Dendritic cell treated with granulocyte-macrophage colony-stimulating factor and Interleukin-4, amounts not matched to agents 40 ng/mL and 50 ng/mL, for 4 days (primary cell): ENCODE results near the gene PSAPL1.

Experiments
- H3K27ac Mint-ChIP-seq: one replicate; pipeline ENCODE4 v1.8.0; 2022; ENCODE audit warnings: mild to moderate bottlenecking, mixed read lengths
- H3K27me3 Mint-ChIP-seq: one replicate; pipeline ENCODE4 v1.8.0; 2022; ENCODE audit warnings: mild to moderate bottlenecking, mixed read lengths
- H3K36me3 Mint-ChIP-seq: one replicate; pipeline ENCODE4 v1.8.0; 2022; ENCODE audit warnings: low read depth, mixed read lengths
- H3K4me1 Mint-ChIP-seq: one replicate; pipeline ENCODE4 v1.8.0; 2022; ENCODE audit warnings: low read depth, mixed read lengths
- H3K4me3 Mint-ChIP-seq: one replicate; pipeline ENCODE4 v1.8.0; 2022; ENCODE audit warnings: mild to moderate bottlenecking, moderate library complexity, mixed read lengths
- H3K9me3 Mint-ChIP-seq: one replicate; pipeline ENCODE4 v1.8.0; 2022; ENCODE audit warnings: mixed read lengths
- intact Hi-C: fragments of 100-400 bp; cut with micrococcal nuclease; formaldehyde crosslinking; loops from one replicate; pipeline ENCODE4 v1.15.0; 2022

Gene PSAPL1, protein sequence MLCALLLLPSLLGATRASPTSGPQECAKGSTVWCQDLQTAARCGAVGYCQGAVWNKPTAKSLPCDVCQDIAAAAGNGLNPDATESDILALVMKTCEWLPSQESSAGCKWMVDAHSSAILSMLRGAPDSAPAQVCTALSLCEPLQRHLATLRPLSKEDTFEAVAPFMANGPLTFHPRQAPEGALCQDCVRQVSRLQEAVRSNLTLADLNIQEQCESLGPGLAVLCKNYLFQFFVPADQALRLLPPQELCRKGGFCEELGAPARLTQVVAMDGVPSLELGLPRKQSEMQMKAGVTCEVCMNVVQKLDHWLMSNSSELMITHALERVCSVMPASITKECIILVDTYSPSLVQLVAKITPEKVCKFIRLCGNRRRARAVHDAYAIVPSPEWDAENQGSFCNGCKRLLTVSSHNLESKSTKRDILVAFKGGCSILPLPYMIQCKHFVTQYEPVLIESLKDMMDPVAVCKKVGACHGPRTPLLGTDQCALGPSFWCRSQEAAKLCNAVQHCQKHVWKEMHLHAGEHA

DNA sequence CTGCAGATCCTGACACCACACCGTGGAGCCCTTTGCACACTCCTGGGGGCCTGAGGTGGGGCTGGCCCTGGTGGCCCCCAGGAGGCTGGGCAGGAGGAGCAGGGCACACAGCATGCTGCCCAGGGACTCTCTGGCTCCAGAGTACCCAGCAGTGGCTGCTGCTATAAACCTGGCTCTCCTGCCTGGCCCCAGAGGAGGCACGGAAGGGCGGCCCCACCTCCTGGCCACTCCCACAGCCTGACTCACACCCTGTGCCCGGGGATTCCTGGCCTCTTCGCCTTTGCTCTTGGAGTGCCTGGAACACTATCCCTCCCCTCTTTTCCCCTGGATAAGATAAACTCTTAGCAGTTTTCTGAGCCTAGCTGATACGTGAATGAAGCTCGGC is at the start of gene PSAPL1:
Gene PSAPL1, minus strand, starts transcription at position 165 of the 385 bp plus-strand sequence. Its CDS starts 51 bp downstream, at position 114.
- Mint-ChIP-seq H3K4me3 (no peak within 1 kb of the TSS), H3K36me3 (no peaks in the 10 kb centered on the region), H3K9me3 (no peaks in the 10 kb centered on the region), H3K4me1 (no peaks in the 10 kb centered on the region), H3K27me3 (peaks cover 3% of the 10 kb centered on the region), H3K27ac (no peak within 1 kb of the TSS)
- intact Hi-C loops = no loop called here

DNA sequence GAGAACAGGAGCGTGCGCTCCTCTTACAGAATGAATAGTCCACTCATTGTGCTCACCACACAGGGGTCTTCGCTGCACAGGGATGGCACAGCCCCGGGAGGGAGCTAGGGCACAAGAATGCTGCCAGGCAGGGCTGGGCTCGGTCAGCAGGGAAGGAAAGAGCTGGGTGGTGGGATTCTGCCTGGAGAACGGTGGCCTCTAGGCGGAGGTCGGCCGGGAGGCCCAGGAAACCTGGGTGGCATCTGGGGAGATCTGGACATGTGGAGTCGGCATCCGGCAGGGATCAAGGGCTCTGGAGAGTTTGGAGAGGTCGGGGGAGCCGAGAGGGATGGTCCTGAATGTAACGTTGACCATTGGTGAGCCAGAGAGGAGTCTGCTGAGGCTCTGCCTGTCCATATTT is 46.5 kb upstream of the PSAPL1 start:
- H3K9me3 Mint-ChIP-seq = no peaks in the 10 kb centered on the region
- no peak overlapping the region for H3K27ac Mint-ChIP-seq
- peaks cover 14% of the 10 kb centered on the region for H3K27me3 Mint-ChIP-seq
- intact Hi-C loops = no loop called here
- no peaks in the 10 kb centered on the region for H3K36me3 Mint-ChIP-seq
- H3K4me1 Mint-ChIP-seq = no peaks in the 10 kb centered on the region
- H3K4me3 Mint-ChIP-seq = no peak overlapping the region

DNA sequence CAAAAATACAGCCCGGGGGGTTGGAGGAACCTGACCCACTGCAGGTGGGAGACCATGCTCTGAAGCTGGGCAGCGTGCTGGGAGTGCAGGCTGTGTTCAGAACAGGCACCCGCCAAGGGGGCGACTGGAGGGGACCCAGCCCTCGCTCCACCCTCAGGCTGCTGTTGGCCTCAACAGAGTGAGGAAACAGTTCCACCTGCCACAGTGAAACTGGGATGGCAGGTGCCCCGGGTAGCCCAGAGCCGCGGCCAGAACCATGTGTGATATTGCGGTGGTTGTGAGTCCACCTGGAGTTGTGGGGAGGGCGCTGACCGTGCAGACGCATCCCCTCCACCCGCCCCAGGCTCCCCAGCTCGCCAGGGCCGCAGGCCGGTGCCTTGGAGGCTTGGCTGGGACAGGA is 45.7 kb upstream of the PSAPL1 start:
- Mint-ChIP-seq H3K27me3 (peaks cover 11% of the 10 kb centered on the region), H3K4me3 (no peak overlapping the region), H3K36me3 (no peaks in the 10 kb centered on the region), H3K27ac (no peak overlapping the region), H3K9me3 (no peaks in the 10 kb centered on the region), H3K4me1 (no peaks in the 10 kb centered on the region)
- intact Hi-C loops = no loop called here

DNA sequence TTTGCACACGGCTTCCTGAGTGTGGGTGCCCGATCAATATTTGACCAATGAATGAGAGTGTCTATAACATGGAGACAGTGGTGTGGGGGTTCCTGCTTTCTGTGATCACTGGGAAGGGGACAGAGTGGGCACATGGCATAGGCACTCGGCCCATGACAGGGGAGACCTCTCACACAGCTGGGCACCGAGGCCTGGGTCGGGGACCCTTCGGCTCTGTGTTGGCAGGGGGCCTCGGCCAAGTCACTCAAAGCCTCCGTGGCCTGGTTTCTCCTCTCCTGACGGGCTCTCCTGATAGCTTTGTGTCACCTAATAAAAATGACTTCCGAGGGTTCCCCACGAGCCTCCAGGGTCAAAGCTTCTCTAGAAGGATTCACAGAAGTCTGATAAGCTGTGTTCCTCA is 43.9 kb upstream of the PSAPL1 start:
- Mint-ChIP-seq H3K4me1 (no peaks in the 10 kb centered on the region), H3K9me3 (no peaks in the 10 kb centered on the region)

DNA sequence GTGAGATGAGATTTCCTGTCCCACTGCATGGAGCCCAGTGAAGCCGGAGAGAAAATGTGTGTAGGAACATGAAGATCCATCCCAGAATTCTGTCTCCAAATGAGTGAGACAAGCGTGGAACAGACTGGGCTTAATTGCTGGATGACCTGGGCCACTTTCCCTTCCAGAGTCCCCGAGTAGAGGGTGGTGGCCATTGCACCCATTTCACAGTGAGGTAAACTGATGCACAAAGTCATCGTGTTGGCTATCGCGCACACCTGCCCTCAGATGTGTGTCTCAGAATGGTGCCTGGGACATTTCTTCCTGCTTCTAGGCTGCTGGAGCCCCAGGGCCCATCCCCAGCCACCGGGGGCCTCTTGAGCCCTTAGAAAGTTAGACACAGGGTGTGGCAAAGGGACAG is 43.0 kb upstream of the PSAPL1 start:
- Mint-ChIP-seq H3K27ac (no peak overlapping the region), H3K36me3 (no peaks in the 10 kb centered on the region), H3K4me1 (no peaks in the 10 kb centered on the region), H3K9me3 (no peaks in the 10 kb centered on the region), H3K27me3 (peaks cover 3% of the 10 kb centered on the region), H3K4me3 (no peak overlapping the region)
- intact Hi-C loops = no loop called here

More for the DNA sequence above, 43.9 kb upstream of the PSAPL1 start:
- intact Hi-C loops = no loop called here
- no peak overlapping the region for H3K27ac Mint-ChIP-seq
- peaks cover 2% of the 10 kb centered on the region for H3K27me3 Mint-ChIP-seq
- H3K36me3 Mint-ChIP-seq = no peaks in the 10 kb centered on the region
- no peak overlapping the region for H3K4me3 Mint-ChIP-seq

DNA sequence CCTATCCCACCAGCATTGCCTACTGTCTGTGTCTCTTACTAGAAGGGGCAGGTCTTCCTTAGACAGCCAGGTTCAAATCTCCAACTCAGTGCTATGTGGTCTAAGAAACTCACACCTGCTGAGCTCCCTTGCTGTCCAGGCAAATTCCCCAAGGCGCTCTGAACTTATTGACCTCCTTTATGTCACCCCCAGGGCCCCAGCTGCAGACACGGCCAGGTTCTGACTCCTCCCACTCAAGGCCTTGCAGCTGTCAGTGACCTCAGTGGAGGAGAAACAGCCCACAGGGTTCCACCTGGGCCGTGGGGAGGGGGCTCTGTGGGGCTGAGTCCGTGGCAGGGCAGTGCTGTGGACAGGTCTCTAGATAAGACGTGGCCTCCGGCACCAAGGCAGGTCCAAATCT is 42.1 kb upstream of the PSAPL1 start:
- intact Hi-C loops = no loop called here
- H3K36me3 Mint-ChIP-seq = no peaks in the 10 kb centered on the region
- H3K4me1 Mint-ChIP-seq = no peaks in the 10 kb centered on the region
- no peaks in the 10 kb centered on the region for H3K9me3 Mint-ChIP-seq
- peaks cover 12% of the 10 kb centered on the region for H3K27me3 Mint-ChIP-seq
- H3K27ac Mint-ChIP-seq = no peak overlapping the region
- H3K4me3 Mint-ChIP-seq = no peak overlapping the region

DNA sequence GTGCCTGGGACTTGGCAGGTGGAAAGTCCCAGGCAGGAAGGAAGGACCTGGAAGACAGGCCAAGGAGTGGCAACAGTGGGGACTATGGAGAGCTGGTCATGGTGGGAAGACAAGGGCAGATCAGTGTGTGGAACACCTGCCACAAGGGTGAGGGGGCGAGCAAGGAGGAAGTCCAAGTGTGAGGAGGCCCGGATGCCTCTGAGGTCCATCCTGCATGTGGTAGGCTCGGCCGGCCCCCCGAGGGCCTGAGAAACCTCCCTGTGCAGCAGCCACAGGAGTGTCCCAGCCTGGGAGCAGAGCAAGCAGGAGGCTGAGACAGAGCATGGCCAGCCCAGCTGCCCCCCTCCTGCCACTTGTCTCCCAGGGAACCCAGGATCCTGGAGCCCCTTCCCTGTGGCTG is 40.5 kb upstream of the PSAPL1 start:
- Mint-ChIP-seq H3K27ac (no peak overlapping the region), H3K36me3 (no peaks in the 10 kb centered on the region), H3K27me3 (peaks cover 12% of the 10 kb centered on the region), H3K9me3 (no peaks in the 10 kb centered on the region), H3K4me3 (no peak overlapping the region), H3K4me1 (no peaks in the 10 kb centered on the region)
- intact Hi-C loops = no loop called here

DNA sequence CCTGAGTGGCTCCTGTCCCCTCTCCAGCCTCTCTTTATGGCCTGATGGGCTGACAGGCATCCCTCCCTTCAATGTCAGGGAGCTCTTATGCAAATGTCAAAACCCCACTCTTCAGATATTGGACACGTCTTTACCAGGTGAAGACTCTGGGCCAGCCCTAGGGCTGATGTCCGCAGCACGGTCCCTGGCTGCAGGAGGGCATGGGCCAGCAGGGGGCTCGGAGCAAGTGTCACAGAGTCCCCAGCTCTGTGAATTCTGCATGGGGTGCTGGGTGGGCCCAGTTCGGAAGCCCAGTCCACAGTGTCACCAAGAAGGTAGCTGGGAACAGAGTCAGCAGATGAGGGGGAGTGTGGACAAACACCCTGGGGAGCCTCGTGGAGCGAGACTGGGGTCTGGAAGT is 39.6 kb upstream of the PSAPL1 start:
- H3K27me3 Mint-ChIP-seq = peaks cover 12% of the 10 kb centered on the region
- no peak overlapping the region for H3K4me3 Mint-ChIP-seq
- no peak overlapping the region for H3K27ac Mint-ChIP-seq
- no peaks in the 10 kb centered on the region for H3K9me3 Mint-ChIP-seq
- H3K36me3 Mint-ChIP-seq = no peaks in the 10 kb centered on the region
- intact Hi-C loops = no loop called here
- H3K4me1 Mint-ChIP-seq = no peaks in the 10 kb centered on the region

DNA sequence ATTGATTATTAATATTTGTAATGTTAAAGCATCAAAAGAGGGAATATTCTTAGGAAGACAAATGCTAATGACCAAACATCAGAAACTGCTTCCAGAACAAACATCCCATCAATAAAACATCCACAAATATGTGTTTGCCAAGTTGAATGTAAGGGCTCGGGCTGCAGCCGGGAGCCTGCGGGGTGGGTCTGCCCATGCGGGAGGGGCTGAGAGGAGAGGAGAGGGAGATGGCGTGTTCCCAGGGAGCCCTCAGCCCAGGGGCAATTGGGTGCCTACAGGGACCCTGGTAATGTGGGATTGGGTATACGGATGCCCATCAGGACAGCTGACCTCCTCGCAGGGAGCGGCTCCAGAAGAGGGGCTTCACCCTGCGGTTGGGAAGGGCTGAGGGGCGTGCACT is 38.4 kb upstream of the PSAPL1 start:
- Mint-ChIP-seq H3K27ac (no peak overlapping the region), H3K4me3 (no peak overlapping the region), H3K27me3 (peaks cover 12% of the 10 kb centered on the region), H3K9me3 (no peaks in the 10 kb centered on the region), H3K4me1 (no peaks in the 10 kb centered on the region), H3K36me3 (no peaks in the 10 kb centered on the region)
- intact Hi-C loops = no loop called here

DNA sequence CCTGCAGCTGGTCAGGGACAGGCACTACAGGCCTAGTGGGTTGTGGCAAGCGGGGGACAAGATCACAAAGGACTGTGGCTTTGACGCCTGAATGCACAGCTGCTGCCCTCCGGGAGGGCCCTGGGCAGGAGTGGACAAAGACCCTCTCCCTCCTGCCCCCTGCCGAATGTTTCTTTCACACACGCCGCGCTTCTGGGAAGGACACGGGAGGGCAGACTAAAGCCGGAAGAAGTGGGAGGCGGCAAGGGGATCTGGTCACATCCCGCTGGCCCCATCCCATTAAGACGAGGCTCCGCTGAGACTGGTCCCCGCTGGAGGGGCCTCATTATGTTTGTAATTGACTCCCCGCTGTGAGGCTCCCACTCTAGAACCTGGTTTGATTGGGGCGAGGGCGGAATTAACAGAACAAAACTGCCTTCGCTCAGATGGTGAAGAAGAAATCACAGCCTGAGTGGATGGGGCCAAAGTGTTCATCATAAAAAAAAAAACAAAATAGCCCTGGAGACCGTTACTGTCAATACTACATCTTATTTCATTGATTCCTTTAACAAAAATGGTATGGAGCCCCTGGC is 37.8 kb upstream of the PSAPL1 start:
- Mint-ChIP-seq H3K4me3 (no peak overlapping the region), H3K4me1 (no peaks in the 10 kb centered on the region), H3K27me3 (peaks cover 12% of the 10 kb centered on the region), H3K27ac (no peak overlapping the region), H3K9me3 (no peaks in the 10 kb centered on the region), H3K36me3 (no peaks in the 10 kb centered on the region)
- intact Hi-C loops = no loop called here

DNA sequence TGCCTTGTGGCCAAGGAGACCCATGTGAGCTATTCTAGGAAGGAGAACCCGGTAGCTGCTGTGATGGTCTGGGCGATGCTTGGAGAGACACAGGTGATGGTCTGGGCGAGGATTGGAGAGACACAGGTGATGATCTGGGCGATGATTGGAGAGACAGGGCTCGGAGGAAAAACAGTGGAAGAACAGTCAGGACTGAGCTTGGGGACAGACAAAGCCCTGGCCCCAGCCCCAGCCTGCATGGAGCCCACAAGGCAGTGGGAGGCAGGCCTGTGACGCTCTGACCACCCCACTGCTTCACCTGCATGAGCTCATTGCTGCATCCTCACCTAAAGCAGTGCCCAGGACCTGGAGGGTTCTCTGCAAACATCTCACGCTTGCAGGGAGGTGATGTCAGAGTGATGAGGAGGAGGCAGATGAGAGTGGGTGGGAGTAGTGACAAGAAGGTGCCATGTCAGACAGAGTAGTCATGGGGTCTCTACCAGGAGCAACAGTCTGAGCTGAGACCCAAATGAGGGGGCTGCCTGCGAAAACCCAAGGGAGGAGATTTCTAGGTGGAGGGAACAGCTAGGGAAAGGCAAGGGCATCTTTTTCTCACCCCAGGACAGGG is 35.9 kb upstream of the PSAPL1 start:
- Mint-ChIP-seq H3K4me1 (no peaks in the 10 kb centered on the region), H3K27ac (no peak overlapping the region), H3K9me3 (no peaks in the 10 kb centered on the region), H3K4me3 (no peak overlapping the region), H3K27me3 (peaks cover 10% of the 10 kb centered on the region), H3K36me3 (no peaks in the 10 kb centered on the region)
- intact Hi-C loops = no loop called here

DNA sequence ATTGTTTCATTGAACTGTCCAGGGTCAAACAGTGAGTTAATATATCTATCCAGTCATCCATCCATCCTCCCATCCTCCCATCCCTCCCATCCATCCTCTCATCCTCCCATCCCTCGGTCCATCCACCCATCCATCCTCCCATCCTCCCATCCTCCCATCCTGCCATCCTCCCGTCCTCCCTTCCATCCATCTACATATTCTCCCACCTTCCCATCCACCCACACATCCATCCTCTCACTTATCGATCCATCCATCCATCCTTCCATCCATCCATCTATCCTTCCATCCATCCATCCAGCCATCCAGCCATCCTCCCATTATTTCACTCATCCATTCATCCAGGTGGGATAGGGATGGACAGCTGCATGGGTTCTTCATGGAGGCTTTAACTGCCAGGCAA is 35.4 kb upstream of the PSAPL1 start:
- Mint-ChIP-seq H3K27ac (no peak overlapping the region), H3K9me3 (no peaks in the 10 kb centered on the region), H3K4me3 (no peak overlapping the region), H3K27me3 (peaks cover 10% of the 10 kb centered on the region), H3K36me3 (no peaks in the 10 kb centered on the region), H3K4me1 (no peaks in the 10 kb centered on the region)
- intact Hi-C loops = no loop called here

DNA sequence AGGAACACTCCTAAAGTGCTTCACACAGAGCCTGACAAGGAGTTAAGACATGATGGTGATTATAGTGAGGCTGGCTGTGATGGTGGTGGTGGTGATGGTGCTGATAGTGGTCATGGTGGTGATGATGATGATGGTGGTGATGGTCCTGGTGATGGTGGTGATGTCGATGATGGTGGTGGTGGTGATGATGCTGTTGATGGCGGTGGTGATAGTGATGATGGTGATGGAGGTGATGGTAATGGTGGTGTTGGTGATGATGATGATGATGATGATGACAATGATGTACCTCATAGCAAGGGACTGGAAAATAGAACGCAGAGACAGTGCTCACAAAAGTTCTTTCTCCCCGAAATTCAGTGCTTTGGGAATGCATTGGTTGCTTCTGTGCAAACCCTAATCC is 34.3 kb upstream of the PSAPL1 start:
- Mint-ChIP-seq H3K9me3 (no peaks in the 10 kb centered on the region), H3K4me3 (no peak overlapping the region), H3K27ac (no peak overlapping the region), H3K4me1 (no peaks in the 10 kb centered on the region), H3K27me3 (peaks cover 10% of the 10 kb centered on the region), H3K36me3 (no peaks in the 10 kb centered on the region)
- intact Hi-C loops = no loop called here

DNA sequence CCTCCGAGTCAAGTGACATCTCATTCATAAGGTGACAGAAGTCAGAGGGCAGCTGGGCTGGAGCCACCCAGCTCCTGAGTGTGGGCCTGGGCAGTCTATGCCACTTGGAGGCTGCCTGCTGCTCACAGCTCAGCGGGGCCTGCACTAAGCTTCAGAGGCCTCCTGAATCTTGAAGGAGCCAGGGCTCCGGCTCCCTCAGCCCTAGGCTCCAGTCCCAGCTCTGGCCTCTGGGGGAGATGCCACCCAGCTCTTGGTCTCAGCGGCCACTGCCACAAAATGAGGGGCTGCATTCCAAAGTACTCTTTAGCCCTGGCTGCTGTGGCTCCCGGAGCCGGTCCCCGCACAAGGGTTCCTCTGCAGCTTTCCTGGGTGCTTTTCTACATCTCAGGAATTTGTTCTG is 32.7 kb upstream of the PSAPL1 start:
- Mint-ChIP-seq H3K4me3 (no peak overlapping the region), H3K36me3 (no peaks in the 10 kb centered on the region), H3K9me3 (no peaks in the 10 kb centered on the region), H3K27me3 (peaks cover 7% of the 10 kb centered on the region), H3K4me1 (no peaks in the 10 kb centered on the region), H3K27ac (no peak overlapping the region)
- intact Hi-C loops = no loop called here
